Smooth muscle cell (in vitro differentiated cells): Measurements from ENCODE around the gene SMARCA2. TPM values are rescaled to one million over a fixed set of nuclear protein-coding genes. Genes with fewer than 3 reads are reported as not detected.

Experiments used
- DNase-seq: peaks from one replicate; lab custom pipeline; 2025; ENCODE audit not compliant: unreplicated experiment; lab: John Stamatoyannopoulos, UW
- H2AFZ ChIP-seq: fragments of 200-600 bp; sonication (generic); 2 replicates; pipeline ENCODE4 v1.6.0; 2016; ENCODE audit warnings: antibody characterized with exemption, low read depth, mild to moderate bottlenecking
- H3F3A ChIP-seq: fragments of 200-600 bp; sonication (generic); 2 replicates; pipeline ENCODE4 v1.6.0; 2017; ENCODE audit warnings: antibody characterized with exemption, low read depth
- H3K27ac ChIP-seq: fragments of 200-600 bp; sonication (generic); 2 replicates; pipeline ENCODE4 v1.5.1; 2016; ENCODE audit warnings: low read depth, mild to moderate bottlenecking
- H3K27me3 ChIP-seq: fragments of 200-600 bp; sonication (generic); 2 replicates; pipeline ENCODE4 v1.6.1; 2016; ENCODE audit warnings: low read depth, mild to moderate bottlenecking
- H3K36me3 ChIP-seq: fragments of 200-600 bp; sonication (generic); 2 replicates; pipeline ENCODE4 v1.5.1; 2016; ENCODE audit warnings: low read depth
- H3K4me1 ChIP-seq: fragments of 200-600 bp; sonication (generic); 2 replicates; pipeline ENCODE4 v1.5.1; 2016; ENCODE audit warnings: low read depth
- H3K4me2 ChIP-seq: fragments of 200-600 bp; sonication (generic); 2 replicates; pipeline ENCODE4 v1.6.0; 2016; ENCODE audit warnings: mild to moderate bottlenecking
- H3K4me3 ChIP-seq: fragments of 200-600 bp; sonication (generic); 2 replicates; pipeline ENCODE4 v1.5.1; 2016; ENCODE audit warnings: mild to moderate bottlenecking
- H3K79me2 ChIP-seq: fragments of 200-600 bp; sonication (generic); 2 replicates; pipeline ENCODE4 v1.6.0; 2016; ENCODE audit warnings: low read depth, mild to moderate bottlenecking
- H3K9ac ChIP-seq: fragments of 200-600 bp; sonication (generic); 2 replicates; pipeline ENCODE4 v1.6.0; 2016; ENCODE audit warnings: low read depth
- H3K9me3 ChIP-seq: fragments of 200-600 bp; sonication (generic); replicated peaks from 2 replicates; pipeline ENCODE4 v1.5.1; 2016; ENCODE audit warnings: low read depth
- H4K20me1 ChIP-seq: fragments of 200-600 bp; sonication (generic); 2 replicates; pipeline ENCODE4 v1.6.0; 2016; ENCODE audit warnings: low read depth
- CTCF ChIP-seq: fragments of 200-600 bp; sonication (generic); IDR thresholded peaks from 2 replicates; pipeline ENCODE4 v1.5.1; 2017; ENCODE audit warnings: borderline replicate concordance, mild to moderate bottlenecking, antibody characterized with exemption; ENCODE audit not compliant: insufficient read depth, poor library complexity, severe bottlenecking
- WGBS: methylation state at CpG from one replicate; pipeline ENCODE4 v1.1.7; 2016; ENCODE audit warnings: low lambda C conversion rate; 5-methylcytosine and 5-hydroxymethylcytosine counted together
- polyA plus RNA-seq: library from polyadenylated mRNA; unstranded; fragments of >200 nt; fragmentation: Nextera tagmentation; extraction: Ambion mirVana; gene quantifications from 2 replicates; pipeline ENCODE4 v1.2.1, GENCODE V29; 2016
- total RNA-seq: library from RNA; depleted of rRNA; stranded (reverse); fragments of >200 nt; gene quantifications from 2 replicates; pipeline ENCODE4 v1.2.3, GENCODE V29; 2014

The SMARCA2 gene
- total and polyA plus RNA-seq, 2 experiments from 2014 or later: 27.7 to 61.7 TPM

GRCh38 chr9:2109069-2109650 lies 94.0 kb downstream of the SMARCA2 start:
- H3K79me2 ChIP-seq: no peaks in the 10 kb centered on the region
- H3F3A ChIP-seq: no peaks in the 10 kb centered on the region
- no peaks in the 10 kb centered on the region for H3K27me3 ChIP-seq
- no peaks in the 10 kb centered on the region for H3K4me1 ChIP-seq
- H3K9me3 ChIP-seq: no peaks in the 10 kb centered on the region
- H3K36me3 ChIP-seq: no peaks in the 10 kb centered on the region
- no peak for DNase-seq
- H3K9ac ChIP-seq: no peak overlapping the region
- peak overlapping the region; percentile 19 for H3K4me2 ChIP-seq
- no peak for TF ChIP-seq CTCF
- H4K20me1 ChIP-seq: no peaks in the 10 kb centered on the region
- no peak overlapping the region for H3K4me3 ChIP-seq
- 54% methylated on average over 2 of the region's 2 CpGs for WGBS
- no peak overlapping the region for H2AFZ ChIP-seq
- peak overlapping the region; percentile 36 for H3K27ac ChIP-seq

GRCh38 chr9:2110036-2110435 lies 94.9 kb downstream of the SMARCA2 start:
- H4K20me1 ChIP-seq: no peaks in the 10 kb centered on the region
- H3F3A ChIP-seq: no peaks in the 10 kb centered on the region
- H3K9me3 ChIP-seq: no peaks in the 10 kb centered on the region
- no peak for TF ChIP-seq CTCF
- H3K4me3 ChIP-seq: no peak overlapping the region
- DNase-seq: no peak
- no peaks in the 10 kb centered on the region for H3K79me2 ChIP-seq
- no peaks in the 10 kb centered on the region for H3K36me3 ChIP-seq
- 91% methylated on average over 2 of the region's 2 CpGs for WGBS
- no peak overlapping the region for H3K4me2 ChIP-seq
- H3K4me1 ChIP-seq: no peaks in the 10 kb centered on the region
- no peaks in the 10 kb centered on the region for H3K27me3 ChIP-seq
- no peak overlapping the region for H2AFZ ChIP-seq
- no peak overlapping the region for H3K9ac ChIP-seq
- H3K27ac ChIP-seq: peak overlapping the region; percentile 19

- H3K9me3 ChIP-seq: no peaks in the 10 kb centered on the region
- H3K4me2 ChIP-seq: no peak overlapping the region
- no peak for DNase-seq
- H3K36me3 ChIP-seq: peaks cover 7% of the 10 kb centered on the region
- H3K4me1 ChIP-seq: no peaks in the 10 kb centered on the region
- H4K20me1 ChIP-seq: no peaks in the 10 kb centered on the region
- no peaks in the 10 kb centered on the region for H3F3A ChIP-seq
- no peak overlapping the region for H3K4me3 ChIP-seq
- peak; percentile 31 for TF ChIP-seq CTCF
- 83% methylated on average over 3 of the region's 3 CpGs for WGBS
- no peak overlapping the region for H3K9ac ChIP-seq
- H3K27me3 ChIP-seq: no peaks in the 10 kb centered on the region
- no peaks in the 10 kb centered on the region for H3K79me2 ChIP-seq
- H2AFZ ChIP-seq: no peak overlapping the region
- no peak overlapping the region for H3K27ac ChIP-seq
These were observed 100.9 kb downstream of the SMARCA2 start for GRCh38 chr9:2116073-2116472.

GRCh38 chr9:2117527-2117926 lies 102.4 kb downstream of the SMARCA2 start:
- Histone ChIP-seq H2AFZ (no peak overlapping the region), H3K27ac (no peak overlapping the region), H4K20me1 (no peaks in the 10 kb centered on the region), H3K4me3 (no peak overlapping the region), H3F3A (no peaks in the 10 kb centered on the region), H3K79me2 (no peaks in the 10 kb centered on the region), H3K27me3 (no peaks in the 10 kb centered on the region), H3K36me3 (peaks cover 7% of the 10 kb centered on the region), H3K9me3 (no peaks in the 10 kb centered on the region), H3K4me2 (no peak overlapping the region), H3K4me1 (no peaks in the 10 kb centered on the region), H3K9ac (no peak overlapping the region)
- DNase-seq: no peak
- no peak for TF ChIP-seq CTCF
- 92% methylated on average over 6 of the region's 6 CpGs for WGBS
